ENCODE measurements around the gene BMPER.

BMPER gene

GRCh38 chr7:33883671-33883965, 21.7 kb upstream of the BMPER start:
- TF ChIP-seq, protein P1, sequence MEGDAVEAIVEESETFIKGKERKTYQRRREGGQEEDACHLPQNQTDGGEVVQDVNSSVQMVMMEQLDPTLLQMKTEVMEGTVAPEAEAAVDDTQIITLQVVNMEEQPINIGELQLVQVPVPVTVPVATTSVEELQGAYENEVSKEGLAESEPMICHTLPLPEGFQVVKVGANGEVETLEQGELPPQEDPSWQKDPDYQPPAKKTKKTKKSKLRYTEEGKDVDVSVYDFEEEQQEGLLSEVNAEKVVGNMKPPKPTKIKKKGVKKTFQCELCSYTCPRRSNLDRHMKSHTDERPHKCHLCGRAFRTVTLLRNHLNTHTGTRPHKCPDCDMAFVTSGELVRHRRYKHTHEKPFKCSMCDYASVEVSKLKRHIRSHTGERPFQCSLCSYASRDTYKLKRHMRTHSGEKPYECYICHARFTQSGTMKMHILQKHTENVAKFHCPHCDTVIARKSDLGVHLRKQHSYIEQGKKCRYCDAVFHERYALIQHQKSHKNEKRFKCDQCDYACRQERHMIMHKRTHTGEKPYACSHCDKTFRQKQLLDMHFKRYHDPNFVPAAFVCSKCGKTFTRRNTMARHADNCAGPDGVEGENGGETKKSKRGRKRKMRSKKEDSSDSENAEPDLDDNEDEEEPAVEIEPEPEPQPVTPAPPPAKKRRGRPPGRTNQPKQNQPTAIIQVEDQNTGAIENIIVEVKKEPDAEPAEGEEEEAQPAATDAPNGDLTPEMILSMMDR (IDR thresholded peaks at IDR 0.05; ENCODE audit: insufficient read depth, low read length, poor library complexity, severe bottlenecking): no peak
- H3K27me3 ChIP-seq (replicated peaks; ENCODE audit: control insufficient read depth, insufficient read depth, low read length): no peaks in the 10 kb centered on the region; the same call in 1 of the 2 replicates
- H3K36me3 ChIP-seq (ENCODE audit: control insufficient read depth, insufficient read depth, low read length): no peaks in the 10 kb centered on the region
- DNase-seq (ENCODE audit: extremely low read depth, insufficient read length): no peak
- no peak overlapping the region for H3K4me3 ChIP-seq (replicated peaks; ENCODE audit: low read depth, low read length)

DNA sequence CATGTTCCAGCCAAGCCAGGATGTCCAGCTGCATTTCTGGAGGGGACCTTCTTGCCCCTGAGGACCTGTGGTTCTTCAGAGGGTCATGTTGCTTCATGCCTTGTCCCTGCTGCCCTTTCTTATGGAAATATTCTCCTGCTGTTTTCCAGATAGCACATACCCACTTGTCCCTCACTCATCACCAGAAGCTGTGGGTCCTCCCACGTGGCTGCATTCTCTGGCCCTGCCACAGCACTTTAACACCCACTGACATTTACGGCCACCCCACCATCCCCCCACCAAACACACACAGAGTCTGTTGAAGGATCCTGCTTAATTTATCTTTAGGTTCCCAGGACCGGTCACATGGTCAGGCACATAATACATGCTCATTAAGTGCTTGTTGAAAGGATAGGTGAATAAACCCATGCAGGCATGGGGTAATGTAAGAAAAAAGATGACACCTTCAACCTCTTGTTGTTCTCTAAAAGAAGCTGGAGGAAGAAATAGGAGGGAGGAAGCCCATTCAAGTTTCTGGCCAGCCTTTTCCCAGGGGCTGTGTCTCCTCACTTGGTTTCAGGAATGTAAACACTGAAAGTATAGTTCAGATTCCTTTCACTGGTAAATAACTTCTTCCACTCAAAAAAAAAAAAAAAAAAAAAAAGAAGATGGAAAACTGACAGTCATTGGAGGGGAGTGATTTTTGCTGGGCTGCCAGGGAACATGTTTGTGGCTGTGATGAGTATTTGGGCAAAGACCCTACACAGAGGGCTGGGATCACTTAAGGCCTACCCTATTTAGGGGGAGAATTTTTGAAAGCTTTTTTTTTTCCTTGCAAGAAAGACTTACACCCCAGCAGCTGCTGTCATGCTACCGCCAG, 19.8 kb upstream of the BMPER start:
- TF ChIP-seq, protein P1 (IDR thresholded peaks at IDR 0.05; ENCODE audit: insufficient read depth, low read length, poor library complexity, severe bottlenecking): no peak
- DNase-seq (ENCODE audit: extremely low read depth, insufficient read length): no peak
- no peaks in the 10 kb centered on the region for H3K36me3 ChIP-seq (ENCODE audit: control insufficient read depth, insufficient read depth, low read length)
- no peak overlapping the region for H3K4me3 ChIP-seq (replicated peaks; ENCODE audit: low read depth, low read length)
- H3K27me3 ChIP-seq (replicated peaks; ENCODE audit: control insufficient read depth, insufficient read depth, low read length): no peaks in the 10 kb centered on the region

DNA sequence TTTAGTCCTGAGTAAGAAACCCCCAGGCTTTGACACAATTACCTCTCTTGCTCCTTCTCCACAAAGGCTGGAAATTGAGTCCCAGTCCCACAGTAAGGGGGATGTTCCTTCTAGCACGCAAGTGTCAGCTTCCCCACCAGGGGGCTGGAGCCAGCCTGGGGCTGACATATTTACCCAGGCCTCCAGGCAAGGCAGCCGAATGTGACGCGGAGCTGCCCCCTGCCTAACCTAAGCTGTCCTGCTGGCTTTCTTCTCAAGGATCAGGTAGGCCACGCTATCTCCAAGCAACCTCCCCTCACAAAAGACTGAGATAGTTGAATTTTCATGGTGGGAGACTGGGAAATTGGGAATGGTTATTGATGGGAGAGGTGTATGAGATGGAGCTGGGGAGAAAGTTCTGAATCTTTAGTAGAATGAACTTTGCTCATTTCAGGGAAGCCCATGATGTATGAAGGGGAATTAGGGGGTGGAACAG, 19.2 kb upstream of the BMPER start:
- Histone ChIP-seq H3K4me3 (replicated peaks; ENCODE audit: low read depth, low read length) (no peak overlapping the region), H3K27me3 (replicated peaks; ENCODE audit: control insufficient read depth, insufficient read depth, low read length) (no peaks in the 10 kb centered on the region), H3K36me3 (ENCODE audit: control insufficient read depth, insufficient read depth, low read length) (no peaks in the 10 kb centered on the region)
- no peak for DNase-seq (ENCODE audit: extremely low read depth, insufficient read length)
- TF ChIP-seq, protein P1 (IDR thresholded peaks at IDR 0.05; ENCODE audit: insufficient read depth, low read length, poor library complexity, severe bottlenecking): no peak

- Histone ChIP-seq H3K36me3 (ENCODE audit: control insufficient read depth, insufficient read depth, low read length) (no peaks in the 10 kb centered on the region), H3K4me3 (replicated peaks; ENCODE audit: low read depth, low read length) (no peak overlapping the region), H3K27me3 (replicated peaks; ENCODE audit: control insufficient read depth, insufficient read depth, low read length) (no peaks in the 10 kb centered on the region)
- DNase-seq (ENCODE audit: extremely low read depth, insufficient read length): no peak
- TF ChIP-seq, protein P1 (IDR thresholded peaks at IDR 0.05; ENCODE audit: insufficient read depth, low read length, poor library complexity, severe bottlenecking): no peak
These were observed 17.9 kb upstream of the BMPER start for GRCh38 chr7:33887266-33887975.

DNA sequence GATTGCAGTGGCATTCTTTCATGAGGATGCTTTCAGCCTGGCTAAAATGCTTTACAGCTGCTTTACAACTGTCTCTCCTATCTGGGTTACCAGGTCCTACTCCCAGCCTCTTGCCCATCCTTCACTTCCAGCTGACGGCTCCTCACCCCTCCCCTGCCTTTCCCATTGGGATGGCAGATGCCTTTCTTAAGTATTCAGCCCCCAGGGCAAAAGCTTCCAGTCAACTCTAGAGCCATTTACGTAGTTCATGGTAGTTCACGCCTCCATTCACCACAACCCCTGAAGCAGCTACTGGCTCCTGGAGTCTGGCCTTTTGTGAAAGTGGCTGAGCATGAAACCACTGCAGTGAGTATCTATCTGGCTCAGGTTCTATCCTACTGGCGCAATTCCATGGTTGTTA, 17.2 kb upstream of the BMPER start:
- H3K27me3 ChIP-seq (replicated peaks; ENCODE audit: control insufficient read depth, insufficient read depth, low read length): no peaks in the 10 kb centered on the region
- DNase-seq (ENCODE audit: extremely low read depth, insufficient read length): no peak
- no peaks in the 10 kb centered on the region for H3K36me3 ChIP-seq (ENCODE audit: control insufficient read depth, insufficient read depth, low read length)
- TF ChIP-seq, protein P1 (IDR thresholded peaks at IDR 0.05; ENCODE audit: insufficient read depth, low read length, poor library complexity, severe bottlenecking): no peak
- no peak overlapping the region for H3K4me3 ChIP-seq (replicated peaks; ENCODE audit: low read depth, low read length)
